Fibroblast of lung (primary cell): ENCODE results near the gene ROMO1. TPM values are rescaled to one million over a fixed set of nuclear protein-coding genes. Genes with fewer than 3 reads are reported as not detected.

Experiments
- DNase-seq, 2 donors: peaks; one replicate each; pipeline versions ENCODE4 v3.0.0 to v3.0.0-alpha.2; 2010; ENCODE audit warnings: low read depth in 2 of 2
- H2AFZ ChIP-seq: 2 replicates; pipeline ENCODE4 v1.5.1; 2012; ENCODE audit warnings: low read length, control low read depth, inconsistent platforms
- H3K27ac ChIP-seq: 2 replicates; pipeline ENCODE4 v1.5.1; 2011; ENCODE audit warnings: low read length, control low read depth; ENCODE audit not compliant: insufficient read depth
- H3K27me3 ChIP-seq: 2 replicates; pipeline ENCODE4 v1.5.1; 2011; ENCODE audit warnings: mild to moderate bottlenecking, low read length; ENCODE audit not compliant: control insufficient read depth, insufficient read depth
- H3K36me3 ChIP-seq: 2 replicates; pipeline ENCODE4 v1.5.1; 2011; ENCODE audit warnings: low read length; ENCODE audit not compliant: control insufficient read depth, insufficient read depth
- H3K4me1 ChIP-seq: 2 replicates; pipeline ENCODE4 v1.5.1; 2011; ENCODE audit warnings: low read length; ENCODE audit not compliant: control insufficient read depth, insufficient read depth; ENCODE audit errors: extremely low read depth
- H3K4me2 ChIP-seq: 2 replicates; pipeline ENCODE4 v1.5.1; 2011; ENCODE audit warnings: low read length, control low read depth; ENCODE audit not compliant: insufficient read depth; ENCODE audit errors: extremely low read depth
- H3K4me3 ChIP-seq, 4 experiments: fragments of 200-600 bp in 1 of 4; sonication (generic) in 1 of 4; replicated peaks in 1 of 4; 2 replicates each; pipeline ENCODE4 v1.5.1; 2011 to 2016; ENCODE audit warnings: low read length in 4 of 4, low read depth in 3 of 4, mild to moderate bottlenecking in 3 of 4, control low read depth in 2 of 4, inconsistent platforms in 1 of 4, mixed read lengths in 1 of 4; ENCODE audit not compliant: insufficient read depth in 1 of 4; ENCODE audit errors: control extremely low read depth in 1 of 4
- H3K79me2 ChIP-seq: 2 replicates; pipeline ENCODE4 v1.5.1; 2012; ENCODE audit warnings: mild to moderate bottlenecking, low read length, inconsistent platforms; ENCODE audit not compliant: control insufficient read depth, insufficient read depth
- H3K9ac ChIP-seq: 2 replicates; pipeline ENCODE4 v1.5.1; 2011; ENCODE audit warnings: mild to moderate bottlenecking, low read length, control low read depth; ENCODE audit not compliant: insufficient read depth
- H3K9me3 ChIP-seq: 2 replicates; pipeline ENCODE4 v1.5.1; 2012; ENCODE audit warnings: low read depth, low read length; ENCODE audit not compliant: control insufficient read depth, insufficient read depth
- H4K20me1 ChIP-seq: 2 replicates; pipeline ENCODE4 v1.5.1; 2011; ENCODE audit warnings: low read length; ENCODE audit not compliant: control insufficient read depth, insufficient read depth; ENCODE audit errors: extremely low read depth
- EZH2 ChIP-seq: IDR thresholded peaks from 2 replicates; pipeline ENCODE4 v1.5.1; 2012; ENCODE audit warnings: low read length, control low read depth, mild to moderate bottlenecking; ENCODE audit errors: missing control alignments
- polyA plus RNA-seq, 2 donors: library from polyadenylated mRNA; depleted of rRNA in 1 of 2; stranded (reverse) in 1 of 2; unstranded in 1 of 2; fragments of >200 nt; gene quantifications; 2 replicates each; pipeline ENCODE4 v1.2.1, GENCODE V29; 2011 to 2012; ENCODE audit warnings: missing spikeins in 1 of 2
- total RNA-seq: library from RNA; depleted of rRNA; stranded (reverse); fragments of >200 nt; gene quantifications from 2 replicates; pipeline ENCODE4 v1.2.1, GENCODE V29; 2014
- TF ChIP-seq, protein P1 (sequence below), 2 donors: IDR thresholded peaks in 1 of 2; conservative IDR thresholded peaks in 1 of 2; 1 replicate in 1 of 2; 2 replicates in 1 of 2; pipeline ENCODE4 v1.5.1; 2011 to 2012; ENCODE audit warnings: low read length in 2 of 2, control low read depth in 1 of 2, inconsistent platforms in 1 of 2, low read depth in 1 of 2, mild to moderate bottlenecking in 1 of 2

The ROMO1 gene
- total and polyA plus RNA-seq, 2 donors (not counting 1 experiment from before 2014, with no cell fraction given): 205 to 239 TPM

DNA sequence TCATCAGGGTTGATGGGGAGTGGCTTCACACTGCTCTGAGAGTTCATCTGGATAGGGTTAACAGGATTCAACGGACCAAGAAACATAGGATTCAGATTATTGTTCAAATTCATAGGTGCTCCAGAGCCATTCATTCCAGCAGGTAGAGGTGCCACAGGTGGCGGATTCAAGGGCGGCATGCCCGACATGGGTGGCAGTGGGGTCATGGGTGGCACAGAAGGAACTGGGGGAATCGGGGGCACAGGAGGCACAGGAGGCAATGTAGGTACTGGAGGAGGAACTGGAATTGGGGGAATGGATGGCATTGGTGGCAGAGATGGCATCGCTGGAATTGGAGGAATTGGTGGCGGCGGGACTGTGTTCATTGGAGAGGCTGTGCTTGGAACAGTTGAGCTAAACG, 44.8 kb upstream of the ROMO1 start:
- Histone ChIP-seq H3K9me3 (no peaks in the 10 kb centered on the region), H3K36me3 (peaks cover 7% of the 10 kb centered on the region), H3K4me3 (no peak overlapping the region), H3K4me1 (no peaks in the 10 kb centered on the region), H4K20me1 (peaks cover 5% of the 10 kb centered on the region), H3K27ac (no peak overlapping the region), H3K9ac (no peak overlapping the region), H3K27me3 (no peaks in the 10 kb centered on the region), H3K4me2 (no peak overlapping the region), H3K79me2 (peaks cover 97% of the 10 kb centered on the region), H2AFZ (no peak overlapping the region)
- TF ChIP-seq EZH2: no peak
- TF ChIP-seq, protein P1, sequence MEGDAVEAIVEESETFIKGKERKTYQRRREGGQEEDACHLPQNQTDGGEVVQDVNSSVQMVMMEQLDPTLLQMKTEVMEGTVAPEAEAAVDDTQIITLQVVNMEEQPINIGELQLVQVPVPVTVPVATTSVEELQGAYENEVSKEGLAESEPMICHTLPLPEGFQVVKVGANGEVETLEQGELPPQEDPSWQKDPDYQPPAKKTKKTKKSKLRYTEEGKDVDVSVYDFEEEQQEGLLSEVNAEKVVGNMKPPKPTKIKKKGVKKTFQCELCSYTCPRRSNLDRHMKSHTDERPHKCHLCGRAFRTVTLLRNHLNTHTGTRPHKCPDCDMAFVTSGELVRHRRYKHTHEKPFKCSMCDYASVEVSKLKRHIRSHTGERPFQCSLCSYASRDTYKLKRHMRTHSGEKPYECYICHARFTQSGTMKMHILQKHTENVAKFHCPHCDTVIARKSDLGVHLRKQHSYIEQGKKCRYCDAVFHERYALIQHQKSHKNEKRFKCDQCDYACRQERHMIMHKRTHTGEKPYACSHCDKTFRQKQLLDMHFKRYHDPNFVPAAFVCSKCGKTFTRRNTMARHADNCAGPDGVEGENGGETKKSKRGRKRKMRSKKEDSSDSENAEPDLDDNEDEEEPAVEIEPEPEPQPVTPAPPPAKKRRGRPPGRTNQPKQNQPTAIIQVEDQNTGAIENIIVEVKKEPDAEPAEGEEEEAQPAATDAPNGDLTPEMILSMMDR (conservative IDR thresholded peaks at IDR 0.05 in 1 of 2, IDR thresholded peaks at IDR 0.05 in 1 of 2; ENCODE audit: low read depth in 1 of 2, low read length in 2 of 2): no peak
- no peak for DNase-seq

DNA sequence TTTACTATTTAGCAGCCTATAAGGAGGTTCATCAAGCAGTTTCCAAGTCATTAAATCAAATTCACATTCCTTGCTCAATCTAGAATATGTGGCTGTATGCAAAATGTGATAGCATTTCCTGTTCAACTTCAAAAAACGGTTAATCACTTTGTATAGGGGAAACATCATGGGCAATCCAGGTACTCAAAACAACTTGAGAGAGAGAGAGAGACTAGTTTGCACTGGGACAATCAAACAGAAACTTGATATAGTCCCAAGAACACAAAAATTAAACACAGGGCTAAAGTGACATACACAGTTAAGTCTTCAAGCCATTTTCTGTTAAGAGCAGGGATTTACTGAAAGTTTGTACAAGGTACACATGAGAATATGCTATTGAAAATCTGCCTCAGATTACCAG, 41.9 kb upstream of the ROMO1 start:
- Histone ChIP-seq H3K4me1 (peaks cover 9% of the 10 kb centered on the region), H3K27me3 (no peaks in the 10 kb centered on the region), H3K36me3 (peaks cover 7% of the 10 kb centered on the region), H3K9ac (no peak overlapping the region), H4K20me1 (peaks cover 22% of the 10 kb centered on the region), H2AFZ (no peak overlapping the region), H3K4me3 (no peak overlapping the region), H3K79me2 (peaks cover 99% of the 10 kb centered on the region), H3K9me3 (no peaks in the 10 kb centered on the region), H3K27ac (no peak overlapping the region), H3K4me2 (no peak overlapping the region)
- no peak for TF ChIP-seq EZH2
- no peak for DNase-seq

DNA sequence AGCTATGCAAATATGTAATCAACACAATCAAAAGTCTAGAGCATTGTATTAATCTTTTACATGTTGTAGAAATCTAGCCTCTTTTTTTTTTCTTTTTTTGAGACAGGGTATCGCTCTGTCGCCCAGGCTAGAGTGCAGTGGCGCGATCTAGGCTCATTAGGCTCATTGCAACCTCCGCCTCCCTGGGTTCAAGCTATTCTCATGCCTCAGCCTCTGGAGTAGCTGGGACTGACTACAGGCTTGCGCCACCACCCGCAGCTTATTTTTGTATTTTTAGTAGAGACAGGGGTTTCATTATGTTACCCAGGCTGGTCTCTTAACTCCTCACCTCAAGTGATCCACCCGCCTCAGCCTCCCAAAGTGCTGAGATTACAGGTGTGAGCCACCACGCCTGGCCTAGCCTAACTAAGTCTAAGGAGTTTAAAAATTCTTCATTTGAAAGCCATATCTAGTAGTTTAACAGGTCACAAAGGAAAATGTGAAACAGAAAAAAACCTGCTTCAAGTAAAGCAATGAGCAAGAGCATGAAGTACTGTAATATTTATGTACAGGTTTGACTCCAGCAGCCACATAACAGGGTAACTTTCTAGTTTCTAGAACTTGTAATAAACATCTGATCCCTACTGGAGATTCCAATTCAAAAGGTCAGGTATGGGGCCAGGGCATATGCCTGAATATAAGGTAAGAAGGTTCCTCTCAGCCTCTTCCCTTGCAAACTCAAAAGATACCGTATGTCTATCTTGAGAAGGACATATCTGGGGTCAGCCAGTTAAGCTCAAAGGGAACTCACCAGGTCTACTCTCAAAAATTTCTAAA, 38.9 kb upstream of the ROMO1 start:
- Histone ChIP-seq H3K36me3 (no peaks in the 10 kb centered on the region), H3K4me3 (no peak overlapping the region), H3K27ac (no peak overlapping the region), H3K9ac (no peak overlapping the region), H3K79me2 (peaks cover 93% of the 10 kb centered on the region), H2AFZ (no peak overlapping the region), H3K4me2 (peak overlapping the region; percentile 93), H3K4me1 (peaks cover 9% of the 10 kb centered on the region), H3K27me3 (no peaks in the 10 kb centered on the region), H3K9me3 (no peaks in the 10 kb centered on the region), H4K20me1 (peaks cover 31% of the 10 kb centered on the region)
- no peak for DNase-seq
- TF ChIP-seq, protein P1 (conservative IDR thresholded peaks at IDR 0.05 in 1 of 2, IDR thresholded peaks at IDR 0.05 in 1 of 2; ENCODE audit: low read depth in 1 of 2, low read length in 2 of 2): no peak
- TF ChIP-seq EZH2: no peak
